Endothelial cell of umbilical vein (primary cell): Measurements from ENCODE around the gene ZNF263. TPM values are rescaled to one million over a fixed set of nuclear protein-coding genes. Genes with fewer than 3 reads are reported as not detected.

Experiments used
- BruUV-seq: library from RNA; stranded (reverse); fragments of 400-500 nt; replicated peaks from 2 replicates; lab custom pipeline; 2021; lab: Mats Ljungman, UMichigan
- CTCF ChIA-PET: fragments of 300-600, 350-600 bp; sonication (Branson Sonifier 250); formaldehyde crosslinking; loops from one replicate; lab custom pipeline; 2021; ENCODE audit warnings: antibody characterized with exemption, inconsistent platforms; lab: Charles Lee
- POLR2A ChIA-PET: fragments of 300-600, 350-600 bp; sonication (Branson Sonifier 250); formaldehyde crosslinking; loops from one replicate; lab custom pipeline; 2021; ENCODE audit warnings: antibody characterized with exemption, inconsistent platforms; lab: Charles Lee
- DNase-seq: peaks from one replicate; pipeline ENCODE4 v3.0.0-alpha.2; 2011; ENCODE audit warnings: low read depth, low spot score
- FAIRE-seq: peaks from 2 replicates; lab custom pipeline; 2011; peaks lifted over from hg19 to GRCh38; lab: Jason Lieb, UNC
- H2AFZ ChIP-seq: 2 replicates; pipeline ENCODE4 v1.6.0; 2012; ENCODE audit warnings: low read depth, low read length, control low read depth, inconsistent platforms
- H3K27ac ChIP-seq: 2 replicates; pipeline ENCODE4 v1.5.1; 2011; ENCODE audit warnings: low read depth, mild to moderate bottlenecking, control low read depth, low read length, moderate library complexity; ENCODE audit not compliant: insufficient read depth
- H3K27me3 ChIP-seq, 2 experiments: 2 replicates each; pipeline versions ENCODE4 v1.6.0 to v1.6.1; 2011; ENCODE audit warnings: low read length in 2 of 2, mixed read lengths in 1 of 2; ENCODE audit not compliant: control insufficient read depth in 2 of 2, insufficient read depth in 2 of 2
- H3K36me3 ChIP-seq, 2 experiments: 2 replicates in 1 of 2; 3 replicates in 1 of 2; pipeline ENCODE4 v1.5.1; 2011; ENCODE audit warnings: low read length in 2 of 2, mild to moderate bottlenecking in 1 of 2, moderate library complexity in 1 of 2; ENCODE audit not compliant: control insufficient read depth in 2 of 2, insufficient read depth in 2 of 2; ENCODE audit errors: extremely low read depth in 1 of 2
- H3K4me1 ChIP-seq: 3 replicates; pipeline ENCODE4 v1.5.1; 2011; ENCODE audit warnings: mild to moderate bottlenecking, low read length; ENCODE audit not compliant: control insufficient read depth, insufficient read depth; ENCODE audit errors: extremely low read depth
- H3K4me2 ChIP-seq: 2 replicates; pipeline ENCODE4 v1.6.1; 2011; ENCODE audit warnings: low read length, control low read depth, mixed read lengths; ENCODE audit not compliant: insufficient read depth
- H3K4me3 ChIP-seq, 3 experiments: fragments of 200-600 bp in 1 of 3; sonication (generic), shearing (Covaris generic) in 1 of 3; replicated peaks in 1 of 3; 2 replicates each; pipeline ENCODE4 v1.5.1; 2011 to 2016; ENCODE audit warnings: control low read depth in 3 of 3, low read length in 3 of 3, mild to moderate bottlenecking in 2 of 3, inconsistent platforms in 1 of 3, low read depth in 1 of 3, moderate library complexity in 1 of 3; ENCODE audit not compliant: insufficient read depth in 1 of 3
- H3K79me2 ChIP-seq: 2 replicates; pipeline ENCODE4 v1.6.0; 2012; ENCODE audit warnings: low read length, inconsistent platforms; ENCODE audit not compliant: control insufficient read depth, insufficient read depth
- H3K9ac ChIP-seq: replicated peaks from 2 replicates; pipeline ENCODE3; 2011; ENCODE audit warnings: low read length, control low read depth; ENCODE audit not compliant: insufficient read depth; ENCODE audit errors: extremely low read depth
- H3K9me1 ChIP-seq: replicated peaks from 3 replicates; pipeline ENCODE4 v1.6.0; 2011; ENCODE audit warnings: mild to moderate bottlenecking, low read length; ENCODE audit not compliant: control insufficient read depth, insufficient read depth; ENCODE audit errors: extremely low read depth
- H3K9me3 ChIP-seq: replicated peaks from 2 replicates; pipeline ENCODE4 v1.5.1; 2012; ENCODE audit warnings: low read length, inconsistent platforms; ENCODE audit not compliant: control insufficient read depth, insufficient read depth
- H4K20me1 ChIP-seq: replicated peaks from 2 replicates; pipeline ENCODE3; 2011; ENCODE audit warnings: mild to moderate bottlenecking, low read length; ENCODE audit not compliant: control insufficient read depth, insufficient read depth; ENCODE audit errors: extremely low read depth
- EZH2 ChIP-seq: IDR thresholded peaks from 2 replicates; pipeline ENCODE4 v1.6.1; 2012; ENCODE audit warnings: borderline replicate concordance, low read depth, mild to moderate bottlenecking, moderate library complexity, low read length, inconsistent platforms; ENCODE audit not compliant: severe bottlenecking
- FOS ChIP-seq: IDR thresholded peaks from 2 replicates; pipeline ENCODE4 v1.6.1; 2011; ENCODE audit warnings: mild to moderate bottlenecking, low read length, moderate library complexity, borderline replicate concordance; ENCODE audit not compliant: insufficient read depth
- GATA2 ChIP-seq: IDR thresholded peaks from 2 replicates; pipeline ENCODE4 v1.7.0; 2011; ENCODE audit warnings: low read depth, mild to moderate bottlenecking, moderate library complexity, mixed read lengths, low read length; ENCODE audit not compliant: insufficient read length, insufficient read depth
- JUN ChIP-seq: IDR thresholded peaks from 2 replicates; pipeline ENCODE4 v1.6.1; 2011; ENCODE audit warnings: borderline replicate concordance, low read depth; ENCODE audit not compliant: insufficient read length, insufficient read depth
- MYC ChIP-seq: IDR thresholded peaks from one replicate; pipeline ENCODE4 v1.6.1; 2011; ENCODE audit warnings: mild to moderate bottlenecking, low read depth, low read length
- POLR2A ChIP-seq: IDR thresholded peaks from 2 replicates; pipeline ENCODE4 v1.6.1; 2012; ENCODE audit warnings: low read depth, mild to moderate bottlenecking, control low read depth, low read length
- POLR2AphosphoS5 ChIP-seq: IDR thresholded peaks from 2 replicates; pipeline ENCODE4 v1.6.1; 2012; ENCODE audit warnings: low read depth, mild to moderate bottlenecking, control low read depth, low read length, moderate library complexity; ENCODE audit not compliant: insufficient read depth
- dilution Hi-C: fragments of 300-500 bp; cut with MboI; formaldehyde crosslinking; loops from one replicate; pipeline ENCODE4 v1.15.0; 2019; ENCODE audit warnings: low sequenced_read_pairs; ENCODE audit not compliant: extremely low pct_ligation_motif_present
- intact Hi-C: fragments of 100-400 bp; cut with micrococcal nuclease; formaldehyde crosslinking; loops from one replicate; pipeline ENCODE4 v1.10.0; 2022
- polyA plus RNA-seq, 4 experiments: library from polyadenylated mRNA; depleted of rRNA in 3 of 4; stranded (reverse) in 3 of 4; unstranded in 1 of 4; fragments of >200 nt; gene quantifications; 2 replicates each; pipeline versions ENCODE4 v1.2.1 to v1.2.3, GENCODE V29; 2011 to 2012; ENCODE audit warnings: missing spikeins in 1 of 4
- total RNA-seq: library from RNA; stranded (reverse); gene quantifications from 2 replicates; pipeline ENCODE4 v1.2.3, GENCODE V29; 2021
- TF ChIP-seq, protein P1 (sequence below), 2 donors: IDR thresholded peaks; 1 replicate in 1 of 2; 2 replicates in 1 of 2; pipeline ENCODE4 v1.5.1; 2011; ENCODE audit warnings: low read length in 2 of 2, mild to moderate bottlenecking in 2 of 2, moderate library complexity in 2 of 2, control low read depth in 1 of 2, inconsistent platforms in 1 of 2, low read depth in 1 of 2; ENCODE audit not compliant: insufficient read depth in 1 of 2; ENCODE audit errors: extremely low read depth in 1 of 2
- TF ChIP-seq, protein P2 (sequence below): IDR thresholded peaks from 2 replicates; pipeline ENCODE4 v1.6.1; 2011; ENCODE audit not compliant: insufficient read depth, insufficient read length

The ZNF263 gene
- total and polyA plus RNA-seq, 2 donors (not counting 3 experiments of a cell fraction or from before 2014, with no cell fraction given): 10.9 to 20.8 TPM

DNA sequence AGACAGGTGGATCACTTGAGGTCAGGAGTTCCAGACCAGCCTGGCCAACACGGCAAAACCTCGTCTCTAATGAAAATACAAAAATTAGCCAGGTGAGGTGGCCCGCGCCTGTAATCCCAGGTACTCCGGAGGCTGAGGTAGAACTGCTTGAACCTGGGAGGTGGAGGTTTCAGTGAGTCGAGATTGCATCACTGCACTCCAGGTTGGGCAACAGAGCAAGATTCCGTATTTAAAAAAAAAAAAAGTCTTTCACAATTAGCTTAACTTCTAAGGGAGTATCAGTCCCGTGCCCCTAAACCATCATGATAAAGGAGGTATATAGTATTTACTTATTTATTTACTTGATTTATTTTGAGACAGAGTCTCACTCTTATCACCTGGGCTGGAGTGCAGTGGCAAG, 23.5 kb upstream of the ZNF263 start:
- no peaks in the 10 kb centered on the region for H4K20me1 ChIP-seq
- no peak for FAIRE-seq

More for the DNA sequence above, 23.5 kb upstream of the ZNF263 start:
- Histone ChIP-seq H3K36me3 (no peaks in the 10 kb centered on the region), H3K27ac (no peak overlapping the region), H3K9ac (no peak overlapping the region), H2AFZ (no peak overlapping the region), H3K4me3 (no peak overlapping the region), H3K4me1 (peaks cover 2% of the 10 kb centered on the region), H3K9me3 (no peaks in the 10 kb centered on the region), H3K4me2 (no peak overlapping the region), H3K27me3 (peaks cover 0 to 4% of the 10 kb centered on the region in 2 experiments), H3K79me2 (no peaks in the 10 kb centered on the region), H3K9me1 (no peaks in the 10 kb centered on the region)
- ChIA-PET POLR2A (no interaction called here), CTCF (no interaction called here)
- intact Hi-C loops (no loop called here), dilution Hi-C loops (no loop called here)
- BruUV-seq: no TSS peak
- no peak for DNase-seq
- no peak for TF ChIP-seq POLR2AphosphoS5
- TF ChIP-seq POLR2A: no peak
- TF ChIP-seq JUN: no peak
- TF ChIP-seq, protein P1, sequence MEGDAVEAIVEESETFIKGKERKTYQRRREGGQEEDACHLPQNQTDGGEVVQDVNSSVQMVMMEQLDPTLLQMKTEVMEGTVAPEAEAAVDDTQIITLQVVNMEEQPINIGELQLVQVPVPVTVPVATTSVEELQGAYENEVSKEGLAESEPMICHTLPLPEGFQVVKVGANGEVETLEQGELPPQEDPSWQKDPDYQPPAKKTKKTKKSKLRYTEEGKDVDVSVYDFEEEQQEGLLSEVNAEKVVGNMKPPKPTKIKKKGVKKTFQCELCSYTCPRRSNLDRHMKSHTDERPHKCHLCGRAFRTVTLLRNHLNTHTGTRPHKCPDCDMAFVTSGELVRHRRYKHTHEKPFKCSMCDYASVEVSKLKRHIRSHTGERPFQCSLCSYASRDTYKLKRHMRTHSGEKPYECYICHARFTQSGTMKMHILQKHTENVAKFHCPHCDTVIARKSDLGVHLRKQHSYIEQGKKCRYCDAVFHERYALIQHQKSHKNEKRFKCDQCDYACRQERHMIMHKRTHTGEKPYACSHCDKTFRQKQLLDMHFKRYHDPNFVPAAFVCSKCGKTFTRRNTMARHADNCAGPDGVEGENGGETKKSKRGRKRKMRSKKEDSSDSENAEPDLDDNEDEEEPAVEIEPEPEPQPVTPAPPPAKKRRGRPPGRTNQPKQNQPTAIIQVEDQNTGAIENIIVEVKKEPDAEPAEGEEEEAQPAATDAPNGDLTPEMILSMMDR (IDR thresholded peaks at IDR 0.05; ENCODE audit: extremely low read depth in 1 of 2, insufficient read depth in 1 of 2, low read depth in 1 of 2, low read length in 2 of 2): no peak
- TF ChIP-seq MYC: no peak
- no peak for TF ChIP-seq GATA2
- TF ChIP-seq, protein P2, sequence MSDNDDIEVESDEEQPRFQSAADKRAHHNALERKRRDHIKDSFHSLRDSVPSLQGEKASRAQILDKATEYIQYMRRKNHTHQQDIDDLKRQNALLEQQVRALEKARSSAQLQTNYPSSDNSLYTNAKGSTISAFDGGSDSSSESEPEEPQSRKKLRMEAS: no peak
- TF ChIP-seq FOS: no peak
- no peak for TF ChIP-seq EZH2
